Activated B cell treated with CpG ODN at 0.5 μM for 24 hours (primary cell): Measurements from ENCODE around the gene BRAT1. TPM values are rescaled to one million over a fixed set of nuclear protein-coding genes. Genes with fewer than 3 reads are reported as not detected.

Experiments
- ATAC-seq: fragments of 200-7000 bp; cut with Tn5 transposase; one replicate; pipeline ENCODE4 v1.10.0; 2021; ENCODE audit warnings: low read depth, mild to moderate bottlenecking, moderate library complexity
- CTCF ChIA-PET: fragments of 350-600 bp; sonication (Branson Sonifier 250); formaldehyde crosslinking; loops from one replicate; lab custom pipeline; 2021; ENCODE audit warnings: antibody characterized with exemption; lab: Charles Lee
- POLR2A ChIA-PET: fragments of 350-600 bp; sonication (Branson Sonifier 250); formaldehyde crosslinking; loops from one replicate; lab custom pipeline; 2021; ENCODE audit warnings: antibody characterized with exemption; lab: Charles Lee
- DNase-seq: peaks from one replicate; pipeline ENCODE4 v3.0.0; 2022
- H3K27ac Mint-ChIP-seq: one replicate; pipeline ENCODE4 v1.8.0; 2020; ENCODE audit warnings: mixed read lengths
- H3K27me3 Mint-ChIP-seq: one replicate; pipeline ENCODE4 v1.8.0; 2021; ENCODE audit warnings: mixed read lengths
- H3K36me3 Mint-ChIP-seq: one replicate; pipeline ENCODE4 v1.8.0; 2021; ENCODE audit warnings: low read depth, mixed read lengths
- H3K4me1 Mint-ChIP-seq: one replicate; pipeline ENCODE4 v1.8.0; 2021; ENCODE audit warnings: mixed read lengths
- H3K4me3 Mint-ChIP-seq: one replicate; pipeline ENCODE4 v1.8.0; 2020; ENCODE audit warnings: mild to moderate bottlenecking, mixed read lengths
- H3K9me3 Mint-ChIP-seq: one replicate; pipeline ENCODE4 v1.8.0; 2020; ENCODE audit warnings: mixed read lengths
- CTCF ChIP-seq: fragments of 200-600 bp; IDR thresholded peaks from one replicate; pipeline ENCODE4 v1.8.0; 2022; ENCODE audit warnings: antibody characterized with exemption, mild to moderate bottlenecking
- intact Hi-C: fragments of 100-400 bp; cut with micrococcal nuclease; formaldehyde crosslinking; loops from one replicate; pipeline ENCODE4 v1.15.1; 2024
- total RNA-seq: library from RNA; stranded (reverse); gene quantifications from 2 replicates; pipeline ENCODE4 v1.2.3, GENCODE V29; 2022

Gene BRAT1
- total RNA-seq, 1 donor from 2014 or later, result 31.7 TPM

GRCh38 chr7:2589341-2589740, 34.0 kb upstream of the BRAT1 start:
- DNase-seq (no peak), ATAC-seq (no peak)
- intact Hi-C loops, result no loop called here
- Mint-ChIP-seq H3K27ac (no peak overlapping the region), H3K36me3 (peaks cover 15% of the 10 kb centered on the region), H3K27me3 (no peaks in the 10 kb centered on the region), H3K4me3 (no peak overlapping the region), H3K4me1 (no peaks in the 10 kb centered on the region), H3K9me3 (no peaks in the 10 kb centered on the region)
- ChIA-PET CTCF (no interaction called here), POLR2A (no interaction called here)
- TF ChIP-seq CTCF, result no peak

- Mint-ChIP-seq H3K36me3 (peaks cover 12% of the 10 kb centered on the region), H3K4me3 (no peak overlapping the region), H3K9me3 (no peaks in the 10 kb centered on the region), H3K27ac (no peak overlapping the region), H3K4me1 (no peaks in the 10 kb centered on the region), H3K27me3 (no peaks in the 10 kb centered on the region)
- TF ChIP-seq CTCF, result no peak
- CTCF ChIA-PET, result no interaction called here
- POLR2A ChIA-PET, result no interaction called here
- intact Hi-C loops, result no loop called here
- DNase-seq (no peak), ATAC-seq (no peak)
Measured at GRCh38 chr7:2587778-2588177, 32.5 kb upstream of the BRAT1 start.

GRCh38 chr7:2587134-2587533, 31.8 kb upstream of the BRAT1 start:
- Mint-ChIP-seq H3K9me3 (no peaks in the 10 kb centered on the region), H3K27me3 (no peaks in the 10 kb centered on the region), H3K4me1 (no peaks in the 10 kb centered on the region), H3K4me3 (no peak overlapping the region), H3K27ac (no peak overlapping the region), H3K36me3 (peaks cover 8% of the 10 kb centered on the region)
- CTCF ChIA-PET, result no interaction called here
- intact Hi-C loops, result no loop called here
- POLR2A ChIA-PET, result no interaction called here
- DNase-seq, result no peak
- ATAC-seq, result no peak
- TF ChIP-seq CTCF, result no peak

- Mint-ChIP-seq H3K9me3 (no peaks in the 10 kb centered on the region), H3K4me3 (no peak overlapping the region), H3K4me1 (no peaks in the 10 kb centered on the region), H3K27ac (no peak overlapping the region), H3K36me3 (peaks cover 6% of the 10 kb centered on the region), H3K27me3 (no peaks in the 10 kb centered on the region)
- no peak for DNase-seq
- ChIA-PET CTCF (no interaction called here), POLR2A (no interaction called here)
- no peak for TF ChIP-seq CTCF
- no peak for ATAC-seq
- intact Hi-C loops, result no loop called here
Measured at GRCh38 chr7:2586326-2587020, 31.1 kb upstream of the BRAT1 start.

GRCh38 chr7:2585446-2585845, 30.1 kb upstream of the BRAT1 start:
- DNase-seq (no peak), ATAC-seq (no peak)
- H3K4me3 Mint-ChIP-seq, result no peak overlapping the region
- H3K27me3 Mint-ChIP-seq, result no peaks in the 10 kb centered on the region
- H3K36me3 Mint-ChIP-seq, result peaks cover 3% of the 10 kb centered on the region
- intact Hi-C loops, result no loop called here
- TF ChIP-seq CTCF, result no peak
- H3K27ac Mint-ChIP-seq, result no peak overlapping the region
- ChIA-PET POLR2A (no interaction called here), CTCF (no interaction called here)
- peaks cover 3% of the 10 kb centered on the region for H3K4me1 Mint-ChIP-seq
- H3K9me3 Mint-ChIP-seq, result no peaks in the 10 kb centered on the region
